ENCODE results near the gene PWWP2B. TPM values are rescaled to one million over a fixed set of nuclear protein-coding genes. Genes with fewer than 3 reads are reported as not detected.

Gene PWWP2B
- total RNA-seq, 1 donor from 2014 or later, result 49.4 TPM

DNA sequence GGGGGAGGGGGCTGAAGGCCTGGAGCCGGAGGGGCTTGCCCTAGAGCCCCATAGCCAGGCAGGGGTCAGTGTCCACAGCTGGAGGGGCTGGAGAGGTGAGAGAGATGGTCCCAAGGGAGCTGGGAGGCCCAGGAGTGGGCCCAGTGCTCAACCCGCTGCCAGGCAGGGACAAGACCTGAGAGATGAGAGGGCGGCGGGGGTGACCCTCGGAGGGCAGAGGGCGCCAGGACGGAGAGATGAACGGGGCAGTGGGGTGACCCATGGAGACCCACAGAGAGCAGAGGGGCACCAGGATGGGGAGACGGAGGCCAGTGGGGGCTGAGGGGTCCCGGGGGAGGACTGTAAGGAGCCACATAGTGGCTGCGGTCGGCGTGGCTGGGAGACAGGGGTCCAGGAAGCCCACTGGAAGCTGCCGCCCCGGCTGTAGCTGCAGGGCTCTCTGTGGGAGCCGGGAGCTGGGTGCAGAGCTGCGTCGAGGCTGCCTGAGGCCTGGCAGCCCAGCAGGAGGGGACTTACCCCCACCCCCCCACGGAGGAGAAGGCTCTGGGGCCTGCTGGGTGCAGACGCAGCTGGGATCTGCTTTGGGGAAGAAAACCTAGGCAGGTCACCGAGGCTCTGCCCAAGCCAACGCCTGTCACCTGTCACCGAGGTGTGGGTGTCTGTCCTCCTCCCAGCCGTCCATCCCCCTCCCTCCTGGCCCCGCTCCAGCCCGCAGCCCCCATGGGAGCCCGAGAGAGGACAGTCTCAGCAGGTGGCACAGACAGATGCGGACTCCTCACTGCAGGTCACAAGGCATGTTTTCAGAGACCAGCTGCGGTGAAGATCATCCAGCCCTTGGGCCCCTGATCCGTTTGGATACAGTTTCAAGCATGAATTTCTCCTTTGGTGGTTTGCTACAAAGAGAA is 25.1 kb downstream of the PWWP2B start:
- peaks cover 24% of the 10 kb centered on the region for H3K27me3 Mint-ChIP-seq (ENCODE audit: unreplicated experiment)
- H3K9me3 Mint-ChIP-seq (ENCODE audit: unreplicated experiment), result peaks cover 29% of the 10 kb centered on the region
- peak overlapping the region; percentile 84 for H3K4me3 Mint-ChIP-seq (ENCODE audit: unreplicated experiment)
- H3K36me3 Mint-ChIP-seq (ENCODE audit: unreplicated experiment), result peaks cover 4% of the 10 kb centered on the region
- DNase-seq, result peak; percentile 74
- peak overlapping the region; percentile 100 for H3K27ac Mint-ChIP-seq (ENCODE audit: unreplicated experiment)
- TF ChIP-seq, protein P1, sequence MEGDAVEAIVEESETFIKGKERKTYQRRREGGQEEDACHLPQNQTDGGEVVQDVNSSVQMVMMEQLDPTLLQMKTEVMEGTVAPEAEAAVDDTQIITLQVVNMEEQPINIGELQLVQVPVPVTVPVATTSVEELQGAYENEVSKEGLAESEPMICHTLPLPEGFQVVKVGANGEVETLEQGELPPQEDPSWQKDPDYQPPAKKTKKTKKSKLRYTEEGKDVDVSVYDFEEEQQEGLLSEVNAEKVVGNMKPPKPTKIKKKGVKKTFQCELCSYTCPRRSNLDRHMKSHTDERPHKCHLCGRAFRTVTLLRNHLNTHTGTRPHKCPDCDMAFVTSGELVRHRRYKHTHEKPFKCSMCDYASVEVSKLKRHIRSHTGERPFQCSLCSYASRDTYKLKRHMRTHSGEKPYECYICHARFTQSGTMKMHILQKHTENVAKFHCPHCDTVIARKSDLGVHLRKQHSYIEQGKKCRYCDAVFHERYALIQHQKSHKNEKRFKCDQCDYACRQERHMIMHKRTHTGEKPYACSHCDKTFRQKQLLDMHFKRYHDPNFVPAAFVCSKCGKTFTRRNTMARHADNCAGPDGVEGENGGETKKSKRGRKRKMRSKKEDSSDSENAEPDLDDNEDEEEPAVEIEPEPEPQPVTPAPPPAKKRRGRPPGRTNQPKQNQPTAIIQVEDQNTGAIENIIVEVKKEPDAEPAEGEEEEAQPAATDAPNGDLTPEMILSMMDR (IDR thresholded peaks at IDR 0.05; ENCODE audit: partially characterized antibody, unreplicated experiment), result no peak
- peaks cover 44% of the 10 kb centered on the region for H3K4me1 Mint-ChIP-seq (ENCODE audit: low read depth, unreplicated experiment)

DNA sequence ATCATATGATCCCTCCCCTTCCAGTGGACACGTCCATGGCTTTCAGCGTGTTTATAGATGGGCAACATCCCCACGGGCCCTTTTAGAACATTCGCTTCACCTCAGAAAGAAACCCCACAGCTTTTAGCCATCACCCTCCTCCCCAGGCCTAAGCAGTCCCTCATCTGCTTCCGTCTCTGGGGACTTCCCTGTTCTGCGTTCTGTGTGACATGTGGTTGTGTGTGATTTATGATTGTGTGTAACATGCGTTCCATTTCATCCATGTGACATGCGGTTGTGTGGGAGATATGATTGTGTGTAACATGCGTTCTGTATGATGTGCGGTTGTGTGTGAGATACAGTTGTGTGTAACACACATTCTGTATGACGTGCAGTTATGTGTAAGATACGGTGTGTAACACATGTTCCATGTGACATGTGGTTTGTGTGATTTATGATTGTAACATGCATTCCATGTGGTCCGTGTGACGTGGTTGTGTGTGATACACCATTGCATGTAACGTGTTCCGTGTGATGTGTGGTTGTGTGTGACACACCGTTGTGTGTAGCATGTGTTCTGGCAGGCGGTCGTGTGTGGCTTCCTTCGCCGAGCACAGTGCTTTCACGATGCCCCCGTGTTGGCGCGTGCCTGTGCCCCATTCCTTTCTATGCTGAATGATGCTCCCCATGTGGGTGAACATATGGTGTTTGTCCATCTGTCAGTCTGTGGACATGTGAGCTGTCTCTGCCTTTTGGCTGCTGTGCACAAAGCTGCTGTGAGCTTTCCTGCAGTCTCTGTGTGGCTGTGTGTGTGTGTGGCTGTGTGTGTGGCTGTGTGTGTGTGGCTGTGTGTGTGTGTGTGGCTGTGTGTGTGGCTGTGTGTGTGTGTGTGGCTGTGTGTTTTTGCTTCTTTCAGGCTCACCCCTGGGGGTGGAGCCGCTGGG is 26.2 kb downstream of the PWWP2B start:
- H3K27ac Mint-ChIP-seq (ENCODE audit: unreplicated experiment), result peak overlapping the region; percentile 100
- peak overlapping the region; percentile 84 for H3K4me3 Mint-ChIP-seq (ENCODE audit: unreplicated experiment)
- DNase-seq, result no peak

DNA sequence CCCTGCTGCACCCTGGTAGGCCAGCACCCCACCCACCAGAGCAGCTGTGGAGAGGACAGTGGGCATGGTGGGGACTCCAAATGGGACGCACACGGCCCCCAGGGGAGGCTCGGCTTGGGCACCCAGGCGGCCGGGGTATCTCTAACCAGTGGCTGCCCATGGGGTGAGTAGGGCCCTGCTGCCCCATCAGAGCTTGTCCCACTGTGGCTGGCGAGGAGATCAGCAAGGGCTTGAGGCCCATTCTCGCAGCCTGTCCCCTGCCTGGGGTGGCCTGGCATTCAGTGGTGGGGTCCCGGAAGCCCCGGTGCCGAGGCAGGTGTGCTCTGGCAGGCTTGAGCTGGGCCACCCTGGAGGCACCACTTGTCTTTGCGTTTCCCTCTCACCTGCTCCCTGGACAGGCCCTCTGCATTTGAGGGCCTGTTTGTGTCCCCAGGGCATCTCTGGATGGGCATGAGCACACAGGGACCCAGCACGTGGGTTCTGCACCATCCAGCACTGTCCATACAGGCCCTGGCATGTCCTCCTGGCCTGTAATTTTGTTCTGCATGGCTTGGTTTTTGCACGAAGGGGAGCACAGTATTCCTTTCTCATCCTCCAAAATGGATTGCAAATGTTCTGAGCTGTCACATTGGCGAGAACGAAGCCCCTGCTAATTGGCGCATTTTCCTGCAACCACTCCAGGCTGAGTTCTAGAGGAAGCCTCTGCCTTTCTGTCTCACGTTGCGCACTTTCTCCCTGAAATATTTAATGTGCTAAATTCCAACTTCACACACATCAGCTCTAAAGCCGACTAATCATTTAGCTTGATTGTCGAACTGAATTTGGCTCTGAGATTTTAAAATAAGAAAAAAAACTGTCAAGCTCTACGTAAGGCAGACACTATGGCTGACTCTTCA is 27.2 kb downstream of the PWWP2B start:
- peaks cover 4% of the 10 kb centered on the region for H3K36me3 Mint-ChIP-seq (ENCODE audit: unreplicated experiment)
- peaks cover 24% of the 10 kb centered on the region for H3K27me3 Mint-ChIP-seq (ENCODE audit: unreplicated experiment)

More for the DNA sequence above, 26.2 kb downstream of the PWWP2B start:
- H3K9me3 Mint-ChIP-seq (ENCODE audit: unreplicated experiment), result peaks cover 27% of the 10 kb centered on the region
- TF ChIP-seq, protein P1 (IDR thresholded peaks at IDR 0.05; ENCODE audit: partially characterized antibody, unreplicated experiment), result no peak
- H3K27me3 Mint-ChIP-seq (ENCODE audit: unreplicated experiment), result peaks cover 24% of the 10 kb centered on the region
- H3K4me1 Mint-ChIP-seq (ENCODE audit: low read depth, unreplicated experiment), result peaks cover 42% of the 10 kb centered on the region
- H3K36me3 Mint-ChIP-seq (ENCODE audit: unreplicated experiment), result peaks cover 4% of the 10 kb centered on the region

DNA sequence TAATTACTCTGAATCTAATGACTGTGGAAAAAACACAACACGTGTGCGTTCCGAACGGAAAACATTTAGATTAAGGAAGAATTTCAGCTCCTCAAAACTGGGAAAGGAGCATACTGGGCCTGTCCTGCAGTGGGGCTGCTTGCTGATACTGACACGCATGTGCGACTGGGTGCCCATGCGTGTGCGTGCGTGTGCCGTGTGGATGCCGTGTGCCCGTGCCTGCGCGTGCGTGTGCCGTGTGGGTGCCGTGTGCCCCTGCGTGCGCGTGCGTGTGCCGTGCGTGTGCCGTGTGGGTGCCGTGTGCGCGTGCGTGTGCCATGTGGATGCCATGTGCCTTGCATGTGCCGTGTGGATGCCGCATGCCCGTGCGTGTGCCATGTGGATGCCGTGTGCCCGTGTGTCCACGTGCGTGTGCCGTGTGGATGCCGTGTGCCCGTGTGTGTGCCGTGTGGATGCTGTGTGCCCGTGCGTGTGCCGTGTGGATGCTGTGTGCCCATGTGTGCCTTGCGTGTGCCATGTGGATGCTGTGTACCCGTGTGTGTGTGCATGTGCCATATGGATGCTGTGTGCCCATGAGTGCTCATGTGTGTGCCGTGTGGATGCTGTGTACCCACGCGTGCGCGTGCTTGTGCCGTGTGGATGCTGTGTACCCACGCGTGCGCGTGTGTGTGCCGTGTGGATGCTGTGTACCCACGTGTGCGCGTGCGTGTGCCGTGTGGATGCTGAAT is 28.2 kb downstream of the PWWP2B start:
- peaks cover 30% of the 10 kb centered on the region for H3K9me3 Mint-ChIP-seq (ENCODE audit: unreplicated experiment)
- TF ChIP-seq, protein P1 (IDR thresholded peaks at IDR 0.05; ENCODE audit: partially characterized antibody, unreplicated experiment), result no peak
- peak overlapping the region; percentile 53 for H3K4me3 Mint-ChIP-seq (ENCODE audit: unreplicated experiment)
- DNase-seq, result no peak
- H3K27ac Mint-ChIP-seq (ENCODE audit: unreplicated experiment), result peak overlapping the region; percentile 89
- H3K4me1 Mint-ChIP-seq (ENCODE audit: low read depth, unreplicated experiment), result peaks cover 37% of the 10 kb centered on the region
- H3K36me3 Mint-ChIP-seq (ENCODE audit: unreplicated experiment), result peaks cover 8% of the 10 kb centered on the region
- peaks cover 29% of the 10 kb centered on the region for H3K27me3 Mint-ChIP-seq (ENCODE audit: unreplicated experiment)

More for the DNA sequence above, 27.2 kb downstream of the PWWP2B start:
- TF ChIP-seq, protein P1 (IDR thresholded peaks at IDR 0.05; ENCODE audit: partially characterized antibody, unreplicated experiment), result no peak
- no peak for DNase-seq
- Mint-ChIP-seq H3K4me1 (ENCODE audit: low read depth, unreplicated experiment) (peaks cover 36% of the 10 kb centered on the region), H3K4me3 (ENCODE audit: unreplicated experiment) (peak overlapping the region; percentile 20), H3K9me3 (ENCODE audit: unreplicated experiment) (peaks cover 29% of the 10 kb centered on the region), H3K27ac (ENCODE audit: unreplicated experiment) (peak overlapping the region; percentile 100)

Data from glutamatergic neuron (in vitro differentiated cells).